GM18508 (cell line): ENCODE data around the gene VASH1.

Source experiments
- ATAC-seq: cut with Tn5 transposase; IDR thresholded peaks from one replicate; pipeline ENCODE4 v1.9.1; 2021; ENCODE audit warnings: moderate number of reproducible peaks; ENCODE audit not compliant: insufficient read depth, unreplicated experiment

VASH1 gene

DNA sequence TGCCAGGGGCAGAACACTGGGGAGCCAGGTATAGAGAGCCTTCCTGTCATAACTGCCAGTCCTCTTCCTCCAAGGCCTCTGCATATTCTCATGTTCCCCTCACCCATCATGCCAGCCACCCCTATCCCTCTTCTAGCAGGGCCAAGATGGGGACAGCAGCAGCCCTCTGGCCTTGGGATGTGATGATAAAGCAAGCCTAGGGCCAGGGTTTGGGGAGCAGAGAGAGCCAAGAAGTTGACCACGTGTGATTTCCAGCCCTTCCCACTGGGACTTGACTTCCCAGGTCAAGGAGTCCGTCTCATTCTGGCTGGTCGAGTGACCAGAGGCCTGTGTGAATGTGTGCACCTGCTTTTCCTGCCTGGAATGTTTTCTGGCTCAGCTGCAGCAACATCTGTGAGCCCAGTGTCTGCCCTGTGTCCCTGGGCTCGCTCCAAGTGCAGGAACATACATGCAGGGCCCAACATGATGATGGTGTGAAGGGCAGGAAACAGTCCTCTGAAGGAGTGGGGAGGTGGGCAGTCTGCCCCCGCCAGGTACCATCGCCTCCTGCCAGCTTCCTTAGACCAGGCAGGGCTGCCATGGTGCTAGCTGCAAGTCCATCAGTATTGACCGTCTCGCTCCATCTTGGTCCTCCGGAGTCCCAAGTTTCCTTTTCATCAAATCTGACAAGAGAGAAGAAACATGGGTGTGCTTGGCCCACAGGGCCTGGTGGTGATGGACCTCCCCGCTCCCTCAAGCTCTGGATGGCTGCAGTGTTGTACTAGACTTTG, 21.0 kb downstream of the VASH1 start:
- no peak for ATAC-seq

GRCh38 chr14:76782885-76783566, 21.8 kb downstream of the VASH1 start:
- no peak for ATAC-seq

- no peak for ATAC-seq
These were observed 23.1 kb downstream of the VASH1 start for GRCh38 chr14:76784266-76784874.

GRCh38 chr14:76784881-76785280, 23.6 kb downstream of the VASH1 start:
- no peak for ATAC-seq

- ATAC-seq = no peak
These were observed 25.3 kb downstream of the VASH1 start for GRCh38 chr14:76786601-76787000.

DNA sequence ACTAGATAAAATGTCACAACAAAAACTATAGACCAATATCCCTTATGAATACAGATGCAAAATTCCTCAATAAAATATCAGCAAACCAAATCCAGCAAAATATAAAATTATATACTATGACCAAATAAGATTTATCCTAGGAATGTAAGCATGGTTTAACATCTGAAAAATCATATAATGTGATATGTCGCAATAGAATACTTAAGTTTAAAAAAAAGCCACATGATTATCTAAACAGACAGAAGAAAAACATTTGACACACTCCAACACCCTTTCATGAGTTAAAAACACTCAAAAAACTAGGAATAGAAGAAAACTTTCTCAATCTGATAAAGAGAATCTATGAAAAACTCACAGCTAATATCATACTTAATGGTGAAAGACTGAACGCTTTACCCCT, 31.2 kb downstream of the VASH1 start:
- ATAC-seq = no peak

- no peak for ATAC-seq
These were observed 32.1 kb downstream of the VASH1 start for GRCh38 chr14:76793324-76793723.

DNA sequence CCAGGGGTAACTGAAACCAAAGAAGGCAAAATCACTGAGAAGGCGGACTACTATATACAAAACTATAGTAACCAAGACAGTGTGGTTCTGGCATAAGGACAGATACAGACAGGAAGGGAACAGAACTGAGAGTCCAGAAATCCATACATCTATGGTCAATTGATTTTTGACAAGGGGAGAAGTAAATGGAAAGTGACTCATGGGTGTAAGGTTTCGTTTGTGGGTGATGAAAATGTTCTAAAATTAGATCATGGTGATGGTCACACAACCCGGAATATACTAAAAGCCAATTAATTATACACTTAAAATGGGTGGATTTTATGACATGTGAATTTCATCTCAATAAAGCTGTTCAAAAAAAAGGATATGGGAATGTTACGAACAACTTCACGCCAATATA, 32.7 kb downstream of the VASH1 start:
- ATAC-seq = no peak

DNA sequence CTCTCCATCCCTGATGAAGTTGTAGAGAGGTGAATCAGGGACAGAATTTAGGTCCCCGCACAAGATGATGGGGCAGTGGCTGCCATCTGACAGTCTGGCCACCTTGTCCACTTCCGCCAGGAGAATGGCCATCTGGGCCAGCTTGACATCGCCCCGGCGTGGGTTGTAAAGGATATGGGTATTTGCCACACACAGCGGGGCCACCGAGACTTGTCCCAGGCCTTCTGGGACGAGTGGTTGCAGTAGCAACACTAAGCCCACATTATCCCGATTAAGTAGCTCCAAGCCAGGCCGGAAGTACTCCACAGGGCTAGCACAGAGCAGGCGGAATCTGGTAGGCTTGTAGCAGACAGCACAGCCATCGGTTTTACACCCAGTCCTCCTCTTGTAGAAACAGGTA, 45.2 kb downstream of the VASH1 start:
- ATAC-seq = no peak

GRCh38 chr14:76808011-76808410, 46.7 kb downstream of the VASH1 start:
- no peak for ATAC-seq

DNA sequence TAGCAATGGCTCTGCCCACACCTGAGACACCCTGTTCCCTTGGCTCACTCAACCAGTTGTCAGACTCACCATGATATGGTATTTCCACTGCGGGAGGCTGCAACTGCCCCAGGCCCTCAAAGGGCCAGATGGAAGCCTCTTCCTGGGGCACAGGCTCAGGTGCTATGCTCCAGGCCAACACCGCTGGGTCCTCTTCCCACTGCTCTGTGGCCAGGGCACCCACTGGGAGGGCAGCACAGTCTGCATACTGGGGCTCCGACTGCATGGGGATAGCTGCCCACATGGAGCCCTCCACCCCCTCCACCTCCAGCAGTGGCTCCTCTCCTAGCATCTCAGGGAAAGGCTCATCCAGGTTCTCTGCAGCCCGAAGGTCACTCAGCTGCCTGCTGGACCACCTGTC, 47.7 kb downstream of the VASH1 start:
- no peak for ATAC-seq

- ATAC-seq = no peak
These were observed 49.3 kb downstream of the VASH1 start for GRCh38 chr14:76810525-76810924.

DNA sequence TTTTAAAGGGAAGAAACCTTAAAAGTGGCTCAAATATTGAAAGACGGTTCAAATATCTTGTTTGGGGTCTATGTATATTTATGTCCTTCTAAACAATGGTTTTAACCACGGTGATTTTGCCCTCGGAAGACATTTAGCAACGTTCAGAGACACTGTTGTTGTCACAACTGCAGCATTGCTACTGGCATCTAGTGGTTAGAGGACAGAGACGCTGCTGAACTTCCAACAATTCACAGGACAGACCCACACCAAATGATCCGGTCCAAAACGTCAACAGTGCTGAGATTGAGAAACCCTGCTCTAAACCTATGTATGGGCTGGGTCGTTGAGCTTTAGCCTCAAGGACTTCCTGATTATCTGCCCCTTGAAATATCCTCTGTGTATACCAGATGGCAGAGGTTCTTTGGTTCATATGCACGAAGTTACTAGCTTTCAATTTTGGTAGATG, 49.7 kb downstream of the VASH1 start:
- no peak for ATAC-seq

DNA sequence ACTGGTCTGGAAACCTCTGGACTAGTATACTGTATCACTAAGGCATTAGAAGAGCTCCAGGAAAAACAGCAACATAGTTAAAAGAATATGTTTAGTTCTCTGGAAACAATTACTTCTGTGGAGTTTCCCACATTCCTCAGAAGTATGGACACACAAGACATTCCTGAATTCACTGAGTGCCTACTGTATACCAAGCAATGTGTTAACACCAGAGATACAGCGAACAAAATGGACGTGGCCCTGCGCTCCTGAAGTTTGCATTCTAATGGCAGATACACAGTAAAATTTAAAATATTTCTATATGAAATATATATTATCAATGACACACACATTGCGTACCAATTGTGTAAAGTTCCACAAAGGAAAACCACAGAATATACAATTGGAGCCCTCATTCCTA, 50.3 kb downstream of the VASH1 start:
- ATAC-seq = no peak

DNA sequence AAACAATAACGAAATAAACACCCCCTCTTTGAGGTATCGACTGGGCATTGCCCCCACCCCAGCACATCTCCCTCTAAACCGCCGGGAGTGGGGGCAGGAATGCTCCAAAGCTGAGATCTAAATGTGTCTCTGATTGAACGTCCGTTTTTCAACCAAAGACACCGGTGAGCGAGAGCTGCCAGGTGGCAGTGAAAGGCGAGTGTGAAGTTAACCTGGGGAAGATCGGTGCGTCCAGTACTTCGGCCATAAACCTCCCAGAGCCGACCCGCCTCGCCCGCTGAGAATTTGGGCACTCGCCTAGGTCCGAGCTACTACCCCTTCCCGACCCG, 50.8 kb downstream of the VASH1 start:
- ATAC-seq = no peak

- no peak for ATAC-seq
These were observed 51.4 kb downstream of the VASH1 start, which contains the start of gene ANGEL1 for GRCh38 chr14:76812422-76813383. Gene ANGEL1, minus strand, starts transcription at chr14:76812882. Its CDS starts 55 bp downstream, at chr14:76812827.

DNA sequence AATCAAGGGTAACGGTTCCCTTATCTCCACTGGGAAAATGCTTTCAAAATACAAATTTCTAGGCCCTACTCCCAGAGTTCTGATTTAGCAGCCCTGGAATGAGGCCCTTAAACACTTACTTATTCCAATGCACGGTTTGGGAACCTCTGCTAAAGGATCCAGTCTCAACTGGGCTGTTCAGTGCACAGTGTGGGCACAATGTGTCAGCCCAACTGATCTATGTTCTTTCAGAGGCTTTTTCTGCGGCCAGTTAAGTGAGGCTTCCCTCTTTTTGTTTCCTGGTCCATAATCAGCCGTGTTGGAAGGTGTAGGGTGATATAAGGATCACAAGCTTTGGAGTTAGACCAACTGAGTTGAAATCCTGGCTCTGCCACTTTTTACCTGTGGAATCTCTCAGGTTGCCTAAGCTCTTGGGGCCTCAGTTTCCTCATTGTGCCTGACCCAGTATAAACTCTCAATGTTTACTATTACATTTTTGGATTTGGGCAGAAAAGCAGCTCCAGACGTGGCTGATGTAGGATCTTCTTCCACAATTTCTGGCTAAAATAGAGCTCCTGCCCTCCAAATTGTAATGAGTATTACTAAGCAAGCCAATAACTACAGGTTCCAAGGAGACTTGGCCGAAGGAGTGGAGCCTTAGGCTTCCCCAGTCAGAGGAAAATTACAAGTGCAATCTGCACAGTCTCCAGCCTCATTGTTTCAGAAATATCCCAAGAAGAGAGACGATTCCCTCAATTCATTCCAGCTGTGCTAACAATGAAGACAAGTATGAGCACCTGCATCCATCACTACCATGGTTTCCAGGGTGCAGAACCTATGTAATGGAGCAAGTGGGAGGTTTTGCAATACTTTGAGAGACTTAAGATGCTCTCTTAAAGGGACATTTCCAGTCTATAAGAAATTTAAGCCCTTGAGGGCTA, 53.7 kb downstream of the VASH1 start:
- no peak for ATAC-seq

- ATAC-seq = no peak
These were observed 59.4 kb downstream of the VASH1 start for GRCh38 chr14:76820700-76821099.

DNA sequence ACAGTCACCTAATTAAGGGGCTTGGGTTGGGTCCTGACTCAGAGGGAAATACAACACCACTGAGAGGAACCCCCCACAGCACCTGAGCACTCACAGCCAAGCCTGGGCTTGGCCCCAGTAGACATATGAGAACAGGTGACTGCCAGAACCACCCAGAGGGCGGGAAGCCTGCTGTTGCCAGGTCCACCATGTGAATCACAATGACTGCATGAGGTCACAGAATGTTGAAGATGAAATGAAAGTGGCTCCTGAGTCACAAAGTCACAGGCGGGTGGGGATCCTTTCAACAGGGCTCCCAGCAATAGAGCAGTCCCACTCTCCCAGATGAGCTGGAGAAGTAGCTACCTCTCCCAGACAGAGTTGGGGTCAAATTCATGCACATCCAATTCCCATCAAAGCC, 64.9 kb downstream of the VASH1 start, which contains the start of gene LRRC74A:
Gene LRRC74A (plus strand): TSS at position 287 of the 400 bp plus-strand sequence. CDS start 290 bp downstream, outside the sequence.
- no peak for ATAC-seq
